ENCODE measurements around the gene MKLN1. TPM values are rescaled to one million over a fixed set of nuclear protein-coding genes. Genes with fewer than 3 reads are reported as not detected.

MKLN1 gene
- total and polyA plus RNA-seq, 5 donors from 2014 or later, result 24.5 to 58.9 (median 34.8) TPM

DNA sequence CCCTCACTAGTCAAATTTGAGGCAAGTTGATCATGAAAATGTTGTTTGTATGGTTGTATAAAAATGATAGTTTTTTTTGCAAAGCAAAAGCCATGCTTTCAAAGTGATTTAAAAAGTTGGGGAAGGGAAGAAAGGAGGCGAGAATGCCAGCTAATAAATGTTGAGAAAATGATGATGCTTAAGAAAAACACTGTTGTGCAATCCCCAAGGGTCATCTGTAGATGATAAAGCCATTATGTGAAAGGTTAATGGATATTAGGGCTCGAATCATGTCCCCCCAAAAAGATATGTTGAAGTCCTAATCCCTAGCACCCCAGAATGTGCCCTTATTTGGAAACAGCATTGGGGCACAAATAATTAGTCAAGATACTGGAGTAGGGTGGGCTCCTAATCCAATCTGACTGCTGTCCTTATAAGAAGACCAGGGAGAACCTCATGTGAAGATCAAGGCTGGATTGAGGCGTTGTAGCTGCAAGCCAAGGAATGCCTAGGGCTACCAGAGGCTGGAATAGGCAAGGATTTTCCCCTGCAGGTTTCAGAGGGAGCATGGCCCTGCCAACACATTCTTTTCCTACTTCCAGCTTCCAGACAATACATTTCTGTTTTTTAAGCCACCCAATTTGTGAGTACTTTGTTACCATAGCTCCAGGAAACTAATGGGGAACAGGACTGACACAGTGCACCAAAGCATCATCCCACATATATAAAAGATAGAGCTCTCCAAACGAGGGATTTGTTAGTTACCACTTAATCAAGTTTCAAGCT is 35.4 kb upstream of the MKLN1 start:
- no peaks in the 10 kb centered on the region for H3K4me1 Mint-ChIP-seq
- H3K27me3 ChIP-seq (ENCODE audit: control insufficient read depth, insufficient read depth, low read length), result no peaks in the 10 kb centered on the region
- no peaks in the 10 kb centered on the region for H3K4me1 ChIP-seq (ENCODE audit: control insufficient read depth, insufficient read depth, low read length, poor library complexity, severe bottlenecking)
- H3K4me3 Mint-ChIP-seq, result no peak overlapping the region
- H3K27ac ChIP-seq (ENCODE audit: insufficient read depth, low read length, poor library complexity, severe bottlenecking), result no peak overlapping the region
- H3K36me3 ChIP-seq (ENCODE audit: control insufficient read depth, insufficient read depth, low read length), result no peaks in the 10 kb centered on the region
- H3K9me3 ChIP-seq (ENCODE audit: control insufficient read depth in 2 of 2, low read length in 2 of 2), result no peaks in the 10 kb centered on the region
- peaks cover 10% of the 10 kb centered on the region for H3K27me3 Mint-ChIP-seq
- H3K4me3 ChIP-seq (ENCODE audit: low read depth, low read length), result no peak overlapping the region
- H3K36me3 Mint-ChIP-seq, result no peaks in the 10 kb centered on the region
- H3K27ac Mint-ChIP-seq, result no peak overlapping the region
- peaks cover 0 to 5% (median 1%) of the 10 kb centered on the region in 7 donors for H3K9me3 Mint-ChIP-seq
- no peak for DNase-seq
- ATAC-seq (ENCODE audit: low read depth in 2 of 2), result no peak

DNA sequence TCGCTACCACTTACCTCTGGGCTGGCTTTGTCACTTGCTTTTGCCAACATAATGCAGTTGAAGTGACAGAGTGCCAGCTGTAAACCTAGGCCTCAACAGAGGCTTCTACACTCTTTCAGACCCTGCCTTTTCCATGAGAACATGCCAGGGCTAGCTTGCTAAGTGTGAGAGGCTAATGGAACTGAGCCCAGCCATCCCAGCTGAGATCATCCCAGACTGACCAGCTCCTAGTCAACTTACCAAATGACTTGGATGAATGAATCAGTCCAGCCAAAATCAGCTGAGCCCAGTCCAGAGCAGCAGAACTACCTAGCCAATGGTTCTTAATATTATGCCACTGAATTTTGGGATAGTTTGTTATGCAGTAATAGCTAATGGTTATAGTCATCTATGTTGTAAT is 34.7 kb upstream of the MKLN1 start:
- H3K36me3 ChIP-seq (ENCODE audit: control insufficient read depth, insufficient read depth, low read length), result no peaks in the 10 kb centered on the region
- no peaks in the 10 kb centered on the region for H3K4me1 Mint-ChIP-seq
- H3K4me3 Mint-ChIP-seq, result no peak overlapping the region
- no peak overlapping the region for H3K27ac Mint-ChIP-seq
- no peaks in the 10 kb centered on the region for H3K36me3 Mint-ChIP-seq
- DNase-seq (no peak), ATAC-seq (ENCODE audit: low read depth in 2 of 2) (no peak)
- H3K4me3 ChIP-seq (ENCODE audit: low read depth, low read length), result no peak overlapping the region
- no peaks in the 10 kb centered on the region for H3K27me3 ChIP-seq (ENCODE audit: control insufficient read depth, insufficient read depth, low read length)
- H3K9me3 Mint-ChIP-seq, result peaks cover 0 to 2% (median 0%) of the 10 kb centered on the region in 7 donors
- H3K27ac ChIP-seq (ENCODE audit: insufficient read depth, low read length, poor library complexity, severe bottlenecking), result no peak overlapping the region
- H3K4me1 ChIP-seq (ENCODE audit: control insufficient read depth, insufficient read depth, low read length, poor library complexity, severe bottlenecking), result no peaks in the 10 kb centered on the region
- peaks cover 10% of the 10 kb centered on the region for H3K27me3 Mint-ChIP-seq
- H3K9me3 ChIP-seq (ENCODE audit: control insufficient read depth in 2 of 2, low read length in 2 of 2), result no peaks in the 10 kb centered on the region

DNA sequence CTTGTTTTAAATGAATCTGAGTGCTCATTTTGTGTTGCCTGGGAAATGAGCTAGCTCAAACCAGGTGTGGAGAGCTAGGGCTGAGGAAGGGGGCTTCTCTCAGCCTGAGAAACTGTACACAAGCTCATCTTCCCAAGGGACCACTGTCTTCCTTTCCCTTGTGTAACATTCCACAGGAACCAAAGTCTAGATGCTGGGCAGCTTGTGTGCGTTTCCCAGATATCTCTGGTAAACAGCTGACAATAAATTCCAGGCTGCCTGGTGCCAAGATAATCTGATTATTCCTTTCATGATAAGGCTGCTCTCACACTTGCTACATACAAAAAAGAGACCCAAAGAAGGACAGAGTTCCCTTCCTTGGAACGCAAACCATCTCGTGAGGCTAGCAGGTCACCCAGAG is 33.1 kb upstream of the MKLN1 start:
- Mint-ChIP-seq H3K36me3 (no peaks in the 10 kb centered on the region), H3K27me3 (peaks cover 10% of the 10 kb centered on the region), H3K9me3 (no peaks in the 10 kb centered on the region), H3K4me3 (no peak overlapping the region), H3K27ac (no peak overlapping the region), H3K4me1 (no peaks in the 10 kb centered on the region)
- ATAC-seq (ENCODE audit: low read depth in 2 of 2), result no peak
- Histone ChIP-seq H3K27ac (ENCODE audit: insufficient read depth, low read length, poor library complexity, severe bottlenecking) (no peak overlapping the region), H3K36me3 (ENCODE audit: control insufficient read depth, insufficient read depth, low read length) (no peaks in the 10 kb centered on the region), H3K4me1 (ENCODE audit: control insufficient read depth, insufficient read depth, low read length, poor library complexity, severe bottlenecking) (no peaks in the 10 kb centered on the region), H3K27me3 (ENCODE audit: control insufficient read depth, insufficient read depth, low read length) (no peaks in the 10 kb centered on the region), H3K9me3 (ENCODE audit: control insufficient read depth in 2 of 2, low read length in 2 of 2) (no peaks in the 10 kb centered on the region), H3K4me3 (ENCODE audit: low read depth, low read length) (no peak overlapping the region)
- DNase-seq, result no peak

DNA sequence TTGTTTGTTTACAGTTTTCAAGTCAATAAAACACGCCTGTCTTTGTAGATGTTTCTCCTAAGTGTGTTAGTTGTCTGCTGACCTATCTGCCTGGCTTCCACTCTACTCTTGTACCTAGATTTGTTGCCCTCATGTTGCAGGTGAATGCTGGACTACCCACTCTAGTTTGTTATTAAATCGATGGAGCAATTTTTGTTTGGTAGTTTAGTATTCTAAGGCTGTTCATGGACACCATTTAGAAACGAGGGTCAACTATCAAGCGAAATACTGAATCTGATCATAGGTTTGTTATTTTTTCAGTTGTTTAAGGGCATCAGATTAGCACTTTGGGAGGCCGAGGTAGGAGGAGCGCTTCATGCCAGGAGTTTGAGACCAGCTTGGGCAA is 29.1 kb upstream of the MKLN1 start:
- ATAC-seq (ENCODE audit: low read depth in 2 of 2) (no peak), DNase-seq (no peak)
- Mint-ChIP-seq H3K27ac (no peak overlapping the region), H3K9me3 (no peaks in the 10 kb centered on the region), H3K36me3 (no peaks in the 10 kb centered on the region), H3K4me1 (no peaks in the 10 kb centered on the region), H3K4me3 (no peak overlapping the region), H3K27me3 (peaks cover 5% of the 10 kb centered on the region)
- Histone ChIP-seq H3K27me3 (ENCODE audit: control insufficient read depth, insufficient read depth, low read length) (no peaks in the 10 kb centered on the region), H3K9me3 (ENCODE audit: control insufficient read depth in 2 of 2, low read length in 2 of 2) (no peaks in the 10 kb centered on the region), H3K4me1 (ENCODE audit: control insufficient read depth, insufficient read depth, low read length, poor library complexity, severe bottlenecking) (no peaks in the 10 kb centered on the region), H3K4me3 (ENCODE audit: low read depth, low read length) (no peak overlapping the region), H3K27ac (ENCODE audit: insufficient read depth, low read length, poor library complexity, severe bottlenecking) (no peak overlapping the region), H3K36me3 (ENCODE audit: control insufficient read depth, insufficient read depth, low read length) (no peaks in the 10 kb centered on the region)

DNA sequence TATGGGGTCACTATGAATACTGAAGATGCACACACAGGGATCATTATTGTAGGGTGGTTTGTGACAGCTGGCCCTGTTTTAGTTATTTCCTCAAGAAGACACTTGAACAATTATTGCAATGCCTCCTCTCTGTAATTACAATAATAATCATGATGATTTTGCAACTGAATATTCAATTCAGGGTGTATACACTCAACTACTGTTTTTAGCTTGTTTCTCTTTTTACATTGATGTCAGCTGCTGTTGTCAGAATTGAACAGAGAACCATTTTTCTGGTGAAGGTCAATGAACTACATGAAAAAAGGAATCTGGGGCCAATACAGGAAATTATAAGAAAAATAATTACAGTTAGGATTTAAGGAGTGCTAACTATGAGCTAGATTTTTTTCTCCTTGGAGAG is 28.6 kb upstream of the MKLN1 start:
- Histone ChIP-seq H3K4me3 (ENCODE audit: low read depth, low read length) (no peak overlapping the region), H3K27me3 (ENCODE audit: control insufficient read depth, insufficient read depth, low read length) (no peaks in the 10 kb centered on the region), H3K4me1 (ENCODE audit: control insufficient read depth, insufficient read depth, low read length, poor library complexity, severe bottlenecking) (no peaks in the 10 kb centered on the region), H3K27ac (ENCODE audit: insufficient read depth, low read length, poor library complexity, severe bottlenecking) (no peak overlapping the region), H3K9me3 (ENCODE audit: control insufficient read depth in 2 of 2, low read length in 2 of 2) (no peaks in the 10 kb centered on the region), H3K36me3 (ENCODE audit: control insufficient read depth, insufficient read depth, low read length) (no peaks in the 10 kb centered on the region)
- ATAC-seq (ENCODE audit: low read depth in 2 of 2), result no peak
- H3K4me3 Mint-ChIP-seq, result no peak overlapping the region
- no peak overlapping the region for H3K27ac Mint-ChIP-seq
- DNase-seq, result no peak
- no peaks in the 10 kb centered on the region for H3K4me1 Mint-ChIP-seq
- no peaks in the 10 kb centered on the region for H3K36me3 Mint-ChIP-seq
- no peaks in the 10 kb centered on the region for H3K9me3 Mint-ChIP-seq
- peaks cover 5% of the 10 kb centered on the region for H3K27me3 Mint-ChIP-seq

DNA sequence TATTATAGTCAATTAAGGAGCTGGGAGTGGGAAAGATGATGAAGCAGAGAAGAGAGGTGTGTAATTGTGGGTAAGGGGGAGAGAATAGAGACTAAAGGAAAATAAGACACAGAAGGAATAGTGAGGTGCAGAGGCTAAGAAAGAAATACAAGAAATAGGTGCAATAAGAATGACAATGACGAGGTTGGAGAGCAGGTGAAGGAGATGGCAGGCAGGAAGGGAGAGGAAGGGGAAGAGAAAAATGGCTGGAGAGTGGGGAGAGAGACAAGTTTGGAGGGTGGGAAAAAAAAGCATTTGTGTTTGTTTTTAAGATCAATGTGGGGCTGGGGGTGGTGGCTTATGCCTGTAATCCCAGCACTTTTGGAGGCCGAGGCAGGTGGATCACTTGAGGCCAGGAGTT is 27.6 kb upstream of the MKLN1 start:
- Histone ChIP-seq H3K4me3 (ENCODE audit: low read depth, low read length) (no peak overlapping the region), H3K27ac (ENCODE audit: insufficient read depth, low read length, poor library complexity, severe bottlenecking) (no peak overlapping the region), H3K36me3 (ENCODE audit: control insufficient read depth, insufficient read depth, low read length) (no peaks in the 10 kb centered on the region), H3K4me1 (ENCODE audit: control insufficient read depth, insufficient read depth, low read length, poor library complexity, severe bottlenecking) (no peaks in the 10 kb centered on the region), H3K9me3 (ENCODE audit: control insufficient read depth in 2 of 2, low read length in 2 of 2) (no peaks in the 10 kb centered on the region), H3K27me3 (ENCODE audit: control insufficient read depth, insufficient read depth, low read length) (no peaks in the 10 kb centered on the region)
- H3K9me3 Mint-ChIP-seq, result no peaks in the 10 kb centered on the region
- H3K4me3 Mint-ChIP-seq, result no peak overlapping the region
- H3K36me3 Mint-ChIP-seq, result no peaks in the 10 kb centered on the region
- H3K27me3 Mint-ChIP-seq, result peaks cover 5% of the 10 kb centered on the region
- DNase-seq (no peak), ATAC-seq (ENCODE audit: low read depth in 2 of 2) (no peak)
- H3K27ac Mint-ChIP-seq, result no peak overlapping the region
- H3K4me1 Mint-ChIP-seq, result no peaks in the 10 kb centered on the region

DNA sequence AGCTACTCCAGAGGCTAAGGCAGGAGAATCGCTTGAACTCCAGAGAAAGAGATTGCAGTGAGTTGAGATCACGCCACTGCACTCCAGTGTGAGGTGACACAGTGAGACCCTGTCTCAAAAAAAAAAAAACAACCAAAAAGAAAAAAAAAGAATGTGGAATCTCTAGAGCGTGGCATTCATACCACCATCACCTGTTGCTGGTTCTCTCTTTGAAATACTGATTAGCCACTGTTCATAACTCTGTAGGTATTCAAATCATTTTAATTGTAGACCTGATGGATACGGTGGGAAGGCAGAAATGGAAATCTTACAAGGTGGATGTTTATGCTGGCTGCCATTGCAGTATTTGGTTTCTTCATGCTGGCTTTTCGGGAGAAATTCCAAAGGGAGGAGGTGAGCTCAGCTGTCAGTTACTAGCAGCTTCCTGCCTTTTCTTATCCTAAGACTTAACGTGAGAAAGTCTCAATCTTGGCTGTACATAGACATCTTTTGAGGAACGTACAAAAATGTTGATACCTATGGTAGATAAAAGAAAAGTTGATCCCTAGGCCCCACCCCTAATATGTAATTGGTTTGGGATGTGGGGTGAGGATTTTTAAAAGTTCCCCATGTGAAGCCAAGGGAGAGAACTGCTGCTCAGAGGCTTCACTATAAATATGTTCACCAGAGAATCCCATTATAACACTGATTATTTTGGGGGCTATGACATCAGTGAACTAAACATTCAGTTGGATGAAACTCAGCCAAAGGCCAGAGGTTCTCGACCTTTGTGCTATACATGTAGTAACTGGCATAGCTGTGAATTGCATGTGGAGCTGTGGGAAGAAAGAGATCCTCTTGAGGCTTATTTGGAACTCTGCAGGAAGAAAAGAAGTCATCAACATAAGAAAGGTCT is 26.9 kb upstream of the MKLN1 start:
- ATAC-seq (ENCODE audit: low read depth in 2 of 2), result no peak

More for the DNA sequence above, 26.9 kb upstream of the MKLN1 start:
- H3K9me3 ChIP-seq (ENCODE audit: control insufficient read depth in 2 of 2, low read length in 2 of 2), result no peaks in the 10 kb centered on the region
- no peak overlapping the region for H3K4me3 Mint-ChIP-seq
- H3K27ac Mint-ChIP-seq, result no peak overlapping the region
- H3K27me3 ChIP-seq (ENCODE audit: control insufficient read depth, insufficient read depth, low read length), result no peaks in the 10 kb centered on the region
- H3K36me3 ChIP-seq (ENCODE audit: control insufficient read depth, insufficient read depth, low read length), result no peaks in the 10 kb centered on the region
- H3K27ac ChIP-seq (ENCODE audit: insufficient read depth, low read length, poor library complexity, severe bottlenecking), result no peak overlapping the region
- DNase-seq, result no peak
- no peaks in the 10 kb centered on the region for H3K4me1 Mint-ChIP-seq
- H3K4me1 ChIP-seq (ENCODE audit: control insufficient read depth, insufficient read depth, low read length, poor library complexity, severe bottlenecking), result no peaks in the 10 kb centered on the region
- H3K36me3 Mint-ChIP-seq, result no peaks in the 10 kb centered on the region
- H3K4me3 ChIP-seq (ENCODE audit: low read depth, low read length), result no peak overlapping the region
- no peaks in the 10 kb centered on the region for H3K27me3 Mint-ChIP-seq
- H3K9me3 Mint-ChIP-seq, result no peaks in the 10 kb centered on the region
